ENCODE measurements around the gene SZT2. TPM values are rescaled to one million over a fixed set of nuclear protein-coding genes. Genes with fewer than 3 reads are reported as not detected.

The SZT2 gene
- total RNA-seq, 2 donors from 2014 or later = 34.8 to 50.5 TPM

DNA sequence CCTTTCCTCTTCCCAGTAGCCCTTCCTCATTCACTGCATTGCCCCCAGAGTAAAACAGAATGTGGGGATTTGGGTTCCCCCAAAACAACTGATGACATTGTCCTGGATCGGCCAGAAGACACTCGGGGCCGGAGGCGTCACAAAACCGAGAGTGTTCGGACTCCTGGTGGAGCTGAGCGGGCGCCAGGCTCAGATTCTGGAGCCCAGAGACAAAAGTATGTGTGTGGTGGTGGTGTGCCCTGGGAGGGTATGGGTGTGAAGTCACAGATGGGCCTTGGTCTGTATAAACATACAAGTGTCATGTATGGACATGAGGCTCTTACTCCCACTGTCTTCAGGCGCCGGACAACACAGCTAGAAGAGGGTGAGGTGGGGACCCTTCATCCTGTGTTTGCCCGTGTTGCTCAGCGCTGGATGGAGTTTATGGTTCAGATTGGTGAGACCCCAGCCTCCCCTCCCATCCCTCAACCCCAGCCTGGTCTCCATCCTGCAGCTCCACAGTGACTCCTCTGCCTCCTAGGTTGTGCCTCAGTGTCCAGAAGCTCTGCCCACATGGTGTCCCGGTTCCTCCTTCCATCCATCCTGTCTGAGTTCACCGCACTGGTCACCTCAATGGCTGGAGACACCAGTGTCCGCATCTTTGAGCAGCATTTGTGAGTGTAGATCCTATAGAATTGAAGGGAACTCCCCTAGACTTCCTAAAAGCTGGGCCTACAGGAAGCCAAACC is 51.6 kb downstream of the SZT2 start:
- H3K9ac ChIP-seq (ENCODE audit: low read depth in 2 of 2, low read length in 2 of 2) = no peak overlapping the region
- no peaks in the 10 kb centered on the region for H3K36me3 ChIP-seq
- intact Hi-C loops (cut with DNase I) = no loop called here
- no peaks in the 10 kb centered on the region for H3K9me3 ChIP-seq
- no peaks in the 10 kb centered on the region for H3K4me1 ChIP-seq
- no peak overlapping the region for H3K27ac ChIP-seq
- TF ChIP-seq, protein P1, sequence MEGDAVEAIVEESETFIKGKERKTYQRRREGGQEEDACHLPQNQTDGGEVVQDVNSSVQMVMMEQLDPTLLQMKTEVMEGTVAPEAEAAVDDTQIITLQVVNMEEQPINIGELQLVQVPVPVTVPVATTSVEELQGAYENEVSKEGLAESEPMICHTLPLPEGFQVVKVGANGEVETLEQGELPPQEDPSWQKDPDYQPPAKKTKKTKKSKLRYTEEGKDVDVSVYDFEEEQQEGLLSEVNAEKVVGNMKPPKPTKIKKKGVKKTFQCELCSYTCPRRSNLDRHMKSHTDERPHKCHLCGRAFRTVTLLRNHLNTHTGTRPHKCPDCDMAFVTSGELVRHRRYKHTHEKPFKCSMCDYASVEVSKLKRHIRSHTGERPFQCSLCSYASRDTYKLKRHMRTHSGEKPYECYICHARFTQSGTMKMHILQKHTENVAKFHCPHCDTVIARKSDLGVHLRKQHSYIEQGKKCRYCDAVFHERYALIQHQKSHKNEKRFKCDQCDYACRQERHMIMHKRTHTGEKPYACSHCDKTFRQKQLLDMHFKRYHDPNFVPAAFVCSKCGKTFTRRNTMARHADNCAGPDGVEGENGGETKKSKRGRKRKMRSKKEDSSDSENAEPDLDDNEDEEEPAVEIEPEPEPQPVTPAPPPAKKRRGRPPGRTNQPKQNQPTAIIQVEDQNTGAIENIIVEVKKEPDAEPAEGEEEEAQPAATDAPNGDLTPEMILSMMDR (IDR thresholded peaks at IDR 0.05) = no peak
- H3K4me3 ChIP-seq = no peak overlapping the region
- no peaks in the 10 kb centered on the region for H3K27me3 ChIP-seq
- no peak for DNase-seq

- intact Hi-C loops (cut with DNase I) = no loop called here
Measured at GRCh38 chr1:43441894-43442637, 52.4 kb downstream of the SZT2 start.

GRCh38 chr1:43442756-43443155 is 53.1 kb downstream of the SZT2 start:
- Histone ChIP-seq H3K27me3 (no peaks in the 10 kb centered on the region), H3K27ac (no peak overlapping the region), H3K36me3 (peaks cover 6% of the 10 kb centered on the region), H3K4me1 (no peaks in the 10 kb centered on the region), H3K9ac (ENCODE audit: low read depth in 2 of 2, low read length in 2 of 2) (no peak overlapping the region), H3K9me3 (no peaks in the 10 kb centered on the region), H3K4me3 (no peak overlapping the region)
- no peak for DNase-seq
- intact Hi-C loops (cut with DNase I) = no loop called here
- TF ChIP-seq, protein P1 (IDR thresholded peaks at IDR 0.05) = no peak

More at GRCh38 chr1:43441894-43442637, 52.4 kb downstream of the SZT2 start:
- no peaks in the 10 kb centered on the region for H3K9me3 ChIP-seq
- H3K27me3 ChIP-seq = no peaks in the 10 kb centered on the region
- no peak overlapping the region for H3K4me3 ChIP-seq
- no peaks in the 10 kb centered on the region for H3K4me1 ChIP-seq
- no peaks in the 10 kb centered on the region for H3K36me3 ChIP-seq
- H3K9ac ChIP-seq (ENCODE audit: low read depth in 2 of 2, low read length in 2 of 2) = no peak overlapping the region
- H3K27ac ChIP-seq = no peak overlapping the region
- TF ChIP-seq, protein P1 (IDR thresholded peaks at IDR 0.05) = no peak
- DNase-seq = no peak

GRCh38 chr1:43443197-43443946 is 53.7 kb downstream of the SZT2 start:
- H3K4me1 ChIP-seq = no peaks in the 10 kb centered on the region
- no peak overlapping the region for H3K4me3 ChIP-seq
- no peaks in the 10 kb centered on the region for H3K27me3 ChIP-seq
- no peak overlapping the region for H3K27ac ChIP-seq
- TF ChIP-seq, protein P1 (IDR thresholded peaks at IDR 0.05) = no peak
- no peaks in the 10 kb centered on the region for H3K9me3 ChIP-seq
- H3K36me3 ChIP-seq = peaks cover 10% of the 10 kb centered on the region
- DNase-seq = no peak
- intact Hi-C loops (cut with DNase I) = no loop called here
- H3K9ac ChIP-seq (ENCODE audit: low read depth in 2 of 2, low read length in 2 of 2) = no peak overlapping the region

DNA sequence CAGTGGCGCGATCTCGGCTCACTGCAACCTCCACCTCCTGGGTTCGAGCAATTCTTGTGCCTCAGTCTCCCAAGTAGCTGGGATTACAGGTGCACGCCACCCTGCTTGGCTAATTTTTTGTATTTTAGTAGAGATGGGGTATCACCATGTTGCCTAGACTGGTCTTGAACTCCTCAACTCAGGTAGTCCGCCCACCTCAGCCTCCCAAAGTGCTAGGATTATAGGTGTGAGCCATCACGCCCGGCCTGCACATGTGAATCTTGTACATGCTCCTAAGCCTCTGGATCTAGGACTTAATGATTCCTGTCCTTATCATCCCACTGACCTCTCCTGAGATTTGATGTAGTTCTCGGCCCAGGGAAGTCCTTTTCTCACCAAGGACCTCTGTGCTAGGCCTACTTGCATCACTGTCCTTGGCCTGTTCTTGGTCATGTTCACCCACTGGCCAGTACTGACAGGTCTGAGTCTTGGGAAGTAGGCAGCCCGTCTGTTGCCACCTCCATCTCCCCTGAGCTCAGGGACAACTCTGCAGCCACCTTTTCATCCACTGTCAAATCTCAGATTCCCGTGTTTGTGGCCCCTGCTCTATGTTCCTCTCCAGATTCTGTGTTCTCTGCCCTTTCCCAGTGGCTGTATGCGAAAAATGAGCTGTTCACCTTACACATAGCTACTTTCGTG is 54.6 kb downstream of the SZT2 start:
- intact Hi-C loops (cut with DNase I) = no loop called here
- no peaks in the 10 kb centered on the region for H3K27me3 ChIP-seq
- H3K36me3 ChIP-seq = peaks cover 10% of the 10 kb centered on the region
- no peaks in the 10 kb centered on the region for H3K9me3 ChIP-seq
- no peaks in the 10 kb centered on the region for H3K4me1 ChIP-seq
- TF ChIP-seq, protein P1 (IDR thresholded peaks at IDR 0.05) = no peak
- DNase-seq = no peak
- no peak overlapping the region for H3K27ac ChIP-seq
- no peak overlapping the region for H3K4me3 ChIP-seq
- H3K9ac ChIP-seq (ENCODE audit: low read depth in 2 of 2, low read length in 2 of 2) = no peak overlapping the region

Measured in colonic mucosa (tissue), 4 donors.